K562 (cell line): ENCODE data around the gene SMIM29. TPM values are rescaled to one million over a fixed set of nuclear protein-coding genes. Genes with fewer than 3 reads are reported as not detected.

Source experiments
- ATAC-seq: fragments of 200-7000 bp; cut with Tn5 transposase; 3 replicates; pipeline ENCODE4 v1.9.1; 2020; ENCODE audit warnings: moderate library complexity
- BruUV-seq: library from RNA; stranded (reverse); fragments of 400-500 nt; replicated peaks from 2 replicates; lab custom pipeline; 2021; lab: Mats Ljungman, UMichigan
- CTCF ChIA-PET: fragments of 300-600 bp; formaldehyde crosslinking; extraction: SDS; loops from one replicate; lab custom pipeline; 2021; ENCODE audit warnings: low intra/inter-chr PET ratio; lab: Yijun Ruan, JAX
- POLR2A ChIA-PET: fragments of 300-600, 350-650 bp; sonication (Branson Sonifier 250); formaldehyde crosslinking; extraction: SDS; loops from one replicate; lab custom pipeline; 2021; ENCODE audit warnings: antibody characterized with exemption, inconsistent platforms; lab: Yijun Ruan, JAX
- DNase-seq, 4 experiments: peaks; one replicate each; pipeline versions ENCODE4 v3.0.0 to v3.0.0-alpha.2; 2011 to 2018; ENCODE audit warnings: low spot score in 3 of 4, mixed read lengths in 3 of 4; ENCODE audit errors: extremely low read depth in 1 of 4
- FAIRE-seq: peaks from 2 replicates; lab custom pipeline; 2011; peaks lifted over from hg19 to GRCh38; lab: Jason Lieb, UNC
- H2AFZ ChIP-seq: 2 replicates; pipeline ENCODE4 v1.6.0; 2011; ENCODE audit warnings: low read depth, low read length, control low read depth, inconsistent platforms
- H3K27ac ChIP-seq: fragments of 200-600 bp; 3 replicates; pipeline ENCODE4 v1.8.0; 2011; ENCODE audit warnings: low read depth, mild to moderate bottlenecking, control low read depth, inconsistent platforms, low read length, moderate library complexity, mixed read lengths; ENCODE audit errors: extremely low read depth
- H3K27me3 ChIP-seq, 2 experiments: fragments of 300-600 bp in 1 of 2; 2 replicates in 1 of 2; 3 replicates in 1 of 2; pipeline versions ENCODE4 v1.6.0 to v1.8.0; 2011; ENCODE audit warnings: inconsistent platforms in 2 of 2, low read length in 2 of 2, mild to moderate bottlenecking in 1 of 2, mixed read lengths in 1 of 2, moderate library complexity in 1 of 2; ENCODE audit not compliant: control insufficient read depth in 2 of 2, insufficient read depth in 2 of 2
- H3K36me3 ChIP-seq: fragments of 300-600 bp; 3 replicates; pipeline ENCODE4 v1.8.0; 2011; ENCODE audit warnings: mild to moderate bottlenecking, low read length, inconsistent platforms; ENCODE audit not compliant: control insufficient read depth, insufficient read depth
- H3K4me1 ChIP-seq, 2 experiments: fragments of 200-600 bp in 1 of 2; replicated peaks in 1 of 2; 2 replicates in 1 of 2; 3 replicates in 1 of 2; pipeline versions ENCODE4 v1.5.1 to v1.8.0; 2011; ENCODE audit warnings: inconsistent platforms in 2 of 2, low read length in 2 of 2, mild to moderate bottlenecking in 1 of 2, mixed read lengths in 1 of 2, moderate library complexity in 1 of 2; ENCODE audit not compliant: control insufficient read depth in 2 of 2, insufficient read depth in 2 of 2
- H3K4me2 ChIP-seq: 2 replicates; pipeline ENCODE4 v1.6.1; 2011; ENCODE audit warnings: low read length, control low read depth, inconsistent platforms, mixed read lengths; ENCODE audit not compliant: insufficient read depth
- H3K4me3 ChIP-seq: fragments of 200-600 bp; sonication (generic), shearing (Covaris generic); 2 replicates; pipeline ENCODE4 v1.5.1; 2016; ENCODE audit warnings: control low read depth, inconsistent platforms
- H3K79me2 ChIP-seq: fragments of 200-600 bp; 3 replicates; pipeline ENCODE4 v1.8.0; 2011; ENCODE audit warnings: low read length, inconsistent platforms; ENCODE audit not compliant: control insufficient read depth, insufficient read depth
- H3K9ac ChIP-seq, 2 experiments: 2 replicates each; pipeline versions ENCODE4 v1.6.0 to v1.6.1; 2011; ENCODE audit warnings: low read depth in 2 of 2, low read length in 2 of 2, control low read depth in 1 of 2, inconsistent platforms in 1 of 2, mild to moderate bottlenecking in 1 of 2, mixed read lengths in 1 of 2; ENCODE audit not compliant: insufficient read depth in 1 of 2
- H3K9me1 ChIP-seq: one replicate; pipeline ENCODE4 v1.6.0; 2011; ENCODE audit warnings: inconsistent platforms, mild to moderate bottlenecking, low read length, moderate library complexity; ENCODE audit not compliant: control insufficient read depth, insufficient read depth
- H3K9me3 ChIP-seq: replicated peaks from 2 replicates; pipeline ENCODE4 v1.5.1; 2011; ENCODE audit warnings: low read depth, low read length, inconsistent platforms; ENCODE audit not compliant: control insufficient read depth, insufficient read depth
- H4K20me1 ChIP-seq: replicated peaks from 2 replicates; pipeline ENCODE4 v1.6.1; 2011; ENCODE audit warnings: low read length, inconsistent platforms, mixed read lengths; ENCODE audit not compliant: control insufficient read depth, insufficient read depth
- MYBL2 ChIP-seq, 2 experiments: fragments of 450-650 bp in 1 of 2; sonication (generic) in 1 of 2; formaldehyde crosslinking in 1 of 2; IDR thresholded peaks; 2 replicates each; pipeline versions ENCODE4 v1.6.1 to v1.8.1; 2017 to 2022; ENCODE audit warnings: borderline replicate concordance in 1 of 2, inconsistent platforms in 1 of 2, low read depth in 1 of 2, mild to moderate bottlenecking in 1 of 2, missing genetic modification reagents in 1 of 2, moderate library complexity in 1 of 2
- STAT6 ChIP-seq: sonication (generic); formaldehyde crosslinking; IDR thresholded peaks from 2 replicates; pipeline ENCODE4 v1.8.1; 2023; ENCODE audit warnings: mild to moderate bottlenecking, missing genetic modification reagents
- ZNF592 ChIP-seq: fragments of 450-650 bp; IDR thresholded peaks from 2 replicates; pipeline ENCODE4 v1.6.1; 2017; ENCODE audit warnings: antibody characterized with exemption, mild to moderate bottlenecking
- WGBS: fragments of 100-300 bp; shearing (Covaris generic); methylation state at CpG from one replicate; pipeline ENCODE4 v1.1.6; 2016; ENCODE audit warnings: low coverage, mixed read lengths; ENCODE audit not compliant: insufficient coverage; ENCODE audit errors: missing lambda C conversion rate; 5-methylcytosine and 5-hydroxymethylcytosine counted together
- in situ Hi-C: fragments of 300-500 bp; cut with MboI; formaldehyde crosslinking; loops from 4 replicates; pipeline ENCODE4 v1.15.0; 2018; ENCODE audit warnings: inconsistent platforms, mixed read lengths
- intact Hi-C: fragments of 100-400 bp; cut with micrococcal nuclease; formaldehyde crosslinking; loops from 2 replicates; pipeline ENCODE4 v1.14.2; 2022
- polyA plus RNA-seq, 8 experiments: library from polyadenylated mRNA; depleted of rRNA in 4 of 8; stranded (reverse) in 5 of 8; unstranded in 3 of 8; fragments of >200 nt; fragmentation: Nextera tagmentation in 2 of 8; fragmentation: Illumina TruSeq in 1 of 8; extraction: Ambion mirVana in 2 of 8; extraction: Trizol in 1 of 8; gene quantifications; 2 replicates each; pipeline versions ENCODE4 v1.2.1 to v1.2.3, GENCODE V29; 2011 to 2014; ENCODE audit warnings: inconsistent platforms in 1 of 8, missing spikeins in 1 of 8
- total RNA-seq, 7 experiments: library from RNA; depleted of rRNA in 6 of 7; stranded (reverse); fragments of >200 nt in 6 of 7; fragmentation: Illumina TruSeq in 2 of 7; extraction: Trizol in 2 of 7; gene quantifications; 2 replicates each; pipeline versions ENCODE4 v1.2.1 to v1.2.3, GENCODE V29; 2011 to 2021; ENCODE audit warnings: low replicate concordance in 1 of 7

The SMIM29 gene
- total and polyA plus RNA-seq, 9 of the 15 experiments (the other 6 are each of a cell fraction or from before 2014, with no cell fraction given) = 6.5 to 36.7 (median 20.9) TPM

GRCh38 chr6:34207695-34208443 lies 40.9 kb downstream of the SMIM29 start:
- no peaks in the 10 kb centered on the region for H3K27me3 ChIP-seq
- FAIRE-seq = peak; percentile 19
- H3K9me3 ChIP-seq = no peaks in the 10 kb centered on the region
- no peak overlapping the region for H3K4me3 ChIP-seq
- CTCF ChIA-PET = no interaction called here
- no peaks in the 10 kb centered on the region for H3K36me3 ChIP-seq
- POLR2A ChIA-PET = interaction anchor here (0.6 to 2.5 kb wide), 6 partner anchors 12 to 887 kb away, joined by 3 to 16 read pairs (median 3); no protein-coding TSS in a partner anchor
- no peaks in the 10 kb centered on the region for H3K79me2 ChIP-seq
- H3K9me1 ChIP-seq = no peaks in the 10 kb centered on the region
- DNase-seq = peak in 1 of 4 experiments; percentile 23
- peak overlapping the region; percentile 26 for H2AFZ ChIP-seq
- intact Hi-C loops (no loop called here), in situ Hi-C loops (no loop called here)
- peak overlapping the region in 1 of 2 experiments; percentile 21; a peak in 1 of 4 replicates for H3K9ac ChIP-seq
- H3K27ac ChIP-seq = no peak overlapping the region
- H3K4me1 ChIP-seq = peaks cover 0 to 4% of the 10 kb centered on the region in 2 experiments; a peak in 3 of 5 replicates
- no peak overlapping the region for H3K4me2 ChIP-seq
- 53% methylated on average over 4 of the region's 4 CpGs for WGBS
- BruUV-seq = no TSS peak
- no peaks in the 10 kb centered on the region for H4K20me1 ChIP-seq
- peak; percentile 63 for ATAC-seq
- TF ChIP-seq ZNF592 (0 out of 2 replicates have a peak, but pooled peaks have one; percentile 21), STAT6 (CRISPR knock-in tag) (no peak), MYBL2 (IDR thresholded peaks at IDR 0.05; ENCODE audit: low read depth) (no peak), MYBL2 (CRISPR knock-in tag; IDR thresholded peaks at IDR 0.05; ENCODE audit: borderline replicate concordance) (0 out of 2 replicates have a peak, but pooled peaks have one; percentile 32)
